ENCODE results near the gene UVRAG.
"Not testable (repeated sequence)": the region's sequence is repeated elsewhere in the genome, so short reads cannot be mapped to it uniquely, and the experiment has no call there.

The UVRAG gene

DNA sequence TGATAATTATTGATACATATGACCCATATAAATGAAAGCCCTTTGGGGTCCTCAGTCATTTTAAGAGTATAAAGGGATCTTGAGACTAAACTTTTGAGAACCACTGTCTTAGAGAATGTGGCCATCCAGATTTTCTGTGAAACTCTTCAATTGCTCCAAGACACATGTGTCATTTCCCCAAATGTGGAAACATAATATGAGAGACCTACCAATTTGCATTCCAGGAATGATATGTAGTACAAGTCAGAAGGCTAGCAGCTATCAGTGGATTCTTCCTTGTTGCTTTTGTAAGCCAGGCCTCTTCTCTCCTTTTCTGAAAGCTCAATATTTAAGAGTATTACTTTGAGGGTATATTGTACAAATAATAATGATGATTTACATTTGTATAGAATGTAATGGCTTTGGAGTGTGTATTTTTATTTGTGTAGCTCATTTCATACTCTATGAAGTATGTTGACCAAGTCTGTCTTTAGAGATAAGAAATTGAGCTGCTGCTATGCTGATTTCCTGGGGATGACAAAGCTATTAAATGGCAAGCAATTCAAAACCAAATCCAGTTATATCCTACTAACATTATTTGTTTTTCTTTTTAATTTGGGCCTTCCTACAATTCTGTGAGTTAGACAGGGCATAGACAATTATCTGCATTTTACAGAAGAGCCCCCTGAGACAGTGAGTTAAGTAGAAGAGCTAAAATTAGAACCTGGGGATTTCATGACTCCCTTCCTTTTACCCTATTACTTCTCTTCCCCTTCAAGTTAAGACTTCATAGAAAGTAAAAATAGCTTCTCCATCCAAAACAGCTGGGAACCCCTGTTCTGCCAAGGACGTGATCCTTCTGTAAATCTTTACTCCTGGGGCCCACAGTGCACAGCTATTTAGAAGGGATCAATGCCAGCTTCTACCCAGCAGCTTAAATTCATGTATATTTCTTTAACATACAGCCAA, 259.4 kb downstream of the UVRAG start:
- peak overlapping the region in 4 of 21 experiments; percentile 0 to 33 (median 16) for H3K27ac ChIP-seq
- no peak overlapping the region for H3K4me3 ChIP-seq

- Histone ChIP-seq H3K4me3 (no peak overlapping the region), H3K27ac (no peak overlapping the region)
Observed at GRCh38 chr11:76075716-76076115, 260.7 kb downstream of the UVRAG start.

DNA sequence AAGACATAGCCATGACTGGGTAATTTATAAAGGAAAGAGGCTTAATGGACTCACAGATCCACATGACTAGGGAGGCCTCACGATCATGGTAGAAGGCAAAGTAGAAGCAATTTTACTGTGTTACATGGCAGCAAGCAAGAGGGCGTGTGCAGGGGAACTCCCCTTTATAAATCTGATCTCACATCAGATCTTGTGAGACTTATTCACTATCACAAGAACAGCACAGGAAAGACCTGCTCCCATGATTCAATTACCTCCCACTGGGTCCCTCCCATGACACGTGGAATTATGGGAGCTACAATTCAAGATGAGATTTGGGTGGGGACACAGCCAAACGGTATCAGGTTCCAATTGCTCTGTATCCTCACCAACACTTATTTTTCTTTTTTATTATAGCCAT, 261.2 kb downstream of the UVRAG start:
- peak overlapping the region in 1 of 21 experiments; percentile 5 for H3K27ac ChIP-seq
- H3K4me3 ChIP-seq: not testable (repeated sequence)

DNA sequence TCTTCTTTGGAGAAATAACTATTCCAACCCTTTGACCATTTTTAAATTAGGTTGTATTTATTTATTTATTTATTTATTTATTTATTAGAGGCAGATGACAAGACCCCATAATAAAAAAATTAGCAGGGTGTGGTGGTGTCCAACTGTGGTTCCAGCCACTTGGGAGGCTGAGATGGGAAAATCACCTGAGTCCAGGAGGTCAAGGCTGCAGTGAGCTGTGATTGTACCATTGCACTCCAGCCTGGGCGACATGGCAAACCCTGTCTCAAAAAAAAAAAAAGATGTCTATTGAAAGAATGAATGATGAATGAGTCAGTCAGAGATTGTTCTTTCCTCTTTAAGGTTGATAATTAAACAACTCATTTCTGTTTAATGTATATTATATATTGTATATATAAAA, 261.7 kb downstream of the UVRAG start:
- H3K4me3 ChIP-seq: no peak overlapping the region
- H3K27ac ChIP-seq: no peak overlapping the region

- Histone ChIP-seq H3K4me3 (no peak overlapping the region), H3K27ac (peak overlapping the region in 3 of 21 experiments; percentile 24 to 26 (median 25))
Observed at GRCh38 chr11:76077575-76078150, 262.7 kb downstream of the UVRAG start.

- not testable (repeated sequence) for H3K27ac ChIP-seq, H3K4me3 ChIP-seq
Observed at GRCh38 chr11:76081084-76081483, 266.1 kb downstream of the UVRAG start.

DNA sequence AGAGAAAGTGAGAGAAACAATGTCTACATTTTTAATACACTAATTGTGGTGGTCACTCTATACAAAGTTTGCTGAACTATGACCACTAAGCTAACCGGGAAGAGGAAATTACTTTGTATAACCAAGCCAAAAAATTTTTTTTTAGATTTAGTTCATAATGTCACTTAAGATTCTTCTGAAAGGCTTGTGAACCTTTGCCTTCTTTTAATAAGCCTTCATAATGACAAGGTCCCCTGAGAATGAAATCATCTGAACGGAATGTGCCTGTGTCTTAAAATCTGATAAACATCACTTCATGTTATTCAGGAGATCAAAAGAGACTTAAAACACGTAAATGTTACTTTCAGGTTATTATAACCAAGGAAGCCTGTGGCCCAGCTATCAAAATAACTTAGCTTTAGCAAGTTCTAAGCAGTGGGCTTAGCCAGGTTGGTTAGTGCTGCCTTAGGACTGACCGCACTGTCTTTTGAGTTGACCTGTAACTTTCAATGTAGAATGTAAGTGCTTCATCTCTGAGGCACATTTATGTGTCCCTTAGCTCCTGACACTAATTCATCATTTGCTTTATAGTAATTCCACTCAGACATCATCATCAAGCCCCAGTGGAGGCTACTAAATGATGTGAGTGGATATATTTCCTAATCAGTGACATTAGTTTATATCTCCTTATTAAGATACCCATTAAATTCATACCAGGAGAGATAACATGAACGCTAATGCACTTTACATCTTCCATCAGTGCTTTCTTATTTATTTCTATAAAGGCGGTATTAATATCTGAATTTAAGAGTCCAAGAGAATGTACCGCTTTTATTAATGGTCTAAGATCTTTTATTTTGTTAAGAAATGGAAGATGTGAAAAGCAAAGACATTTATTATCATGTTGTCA, 268.8 kb downstream of the UVRAG start:
- H3K27ac ChIP-seq: peak overlapping the region in 1 of 21 experiments; percentile 18

DNA sequence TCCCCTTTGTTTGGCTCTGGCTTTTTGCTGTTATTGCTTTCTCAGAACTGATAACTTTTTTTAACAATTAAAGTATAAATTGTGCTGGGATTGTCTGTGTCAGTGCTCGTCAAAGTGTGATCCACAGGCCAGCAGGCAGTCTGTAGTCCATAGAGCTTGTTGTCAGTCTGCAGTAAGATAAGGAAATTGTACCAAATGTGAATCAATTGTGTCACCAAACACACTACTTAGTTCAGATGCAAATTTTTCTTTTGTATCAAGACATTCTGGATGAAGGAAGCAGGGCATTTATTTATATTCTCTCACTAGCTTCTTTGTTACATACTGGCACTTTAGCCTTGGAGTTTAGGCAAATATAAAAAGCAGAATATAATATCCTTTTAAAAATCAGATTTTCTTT, 270.3 kb downstream of the UVRAG start:
- Histone ChIP-seq H3K27ac (no peak overlapping the region), H3K4me3 (no peak overlapping the region)

More for the DNA sequence above, 268.8 kb downstream of the UVRAG start:
- H3K4me3 ChIP-seq: no peak overlapping the region

- no peak overlapping the region for H3K4me3 ChIP-seq
Observed at GRCh38 chr11:76086743-76087635, 272.0 kb downstream of the UVRAG start.

GRCh38 chr11:76087749-76088148, 272.7 kb downstream of the UVRAG start:
- no peak overlapping the region for H3K27ac ChIP-seq

More at GRCh38 chr11:76086743-76087635, 272.0 kb downstream of the UVRAG start:
- H3K27ac ChIP-seq: no peak overlapping the region

DNA sequence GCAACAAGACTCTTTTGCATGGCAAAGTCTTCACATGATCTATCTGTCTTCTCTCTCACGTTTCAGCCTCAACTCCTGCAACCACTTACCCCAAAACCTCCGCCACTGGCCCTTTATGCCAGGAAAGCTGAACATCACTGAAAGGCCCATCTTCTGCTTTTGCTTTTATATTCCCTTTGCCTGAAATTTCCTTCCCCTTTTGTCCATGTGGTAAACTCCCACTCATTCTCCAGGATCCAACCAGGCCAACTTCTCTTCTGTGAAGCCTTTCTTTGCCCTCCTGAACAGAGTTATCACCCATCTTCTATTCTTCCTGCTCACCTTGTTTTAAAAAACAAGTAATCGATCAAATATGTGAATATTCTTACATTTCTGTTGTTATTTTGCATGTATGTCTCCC, 273.5 kb downstream of the UVRAG start:
- H3K4me3 ChIP-seq: no peak overlapping the region
- H3K27ac ChIP-seq: no peak overlapping the region

More at GRCh38 chr11:76087749-76088148, 272.7 kb downstream of the UVRAG start:
- no peak overlapping the region for H3K4me3 ChIP-seq

GRCh38 chr11:76090174-76090573, 275.2 kb downstream of the UVRAG start:
- Histone ChIP-seq H3K4me3 (no peak overlapping the region), H3K27ac (no peak overlapping the region)

DNA sequence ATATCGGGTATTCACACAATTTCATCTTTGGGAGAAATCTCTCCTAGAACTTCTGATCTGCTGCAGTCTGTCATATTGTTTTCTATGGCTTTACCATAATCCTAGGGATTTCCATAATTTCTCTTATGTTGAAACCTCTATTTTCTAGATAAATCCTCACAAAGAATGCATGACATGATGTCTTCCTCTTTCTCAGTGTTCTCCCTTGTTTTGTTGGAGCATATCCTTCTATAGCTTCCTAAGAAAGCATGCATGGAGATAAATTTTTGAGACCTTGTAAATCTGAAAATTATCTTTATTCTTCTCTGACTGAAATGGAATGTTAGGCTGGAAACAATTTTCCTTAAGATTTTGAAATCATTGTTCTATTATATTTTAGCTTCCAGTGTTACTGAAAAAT, 275.8 kb downstream of the UVRAG start:
- Histone ChIP-seq H3K4me3 (no peak overlapping the region), H3K27ac (no peak overlapping the region)

GRCh38 chr11:76094740-76095139, 279.7 kb downstream of the UVRAG start:
- H3K27ac ChIP-seq: no peak overlapping the region
- no peak overlapping the region for H3K4me3 ChIP-seq

DNA sequence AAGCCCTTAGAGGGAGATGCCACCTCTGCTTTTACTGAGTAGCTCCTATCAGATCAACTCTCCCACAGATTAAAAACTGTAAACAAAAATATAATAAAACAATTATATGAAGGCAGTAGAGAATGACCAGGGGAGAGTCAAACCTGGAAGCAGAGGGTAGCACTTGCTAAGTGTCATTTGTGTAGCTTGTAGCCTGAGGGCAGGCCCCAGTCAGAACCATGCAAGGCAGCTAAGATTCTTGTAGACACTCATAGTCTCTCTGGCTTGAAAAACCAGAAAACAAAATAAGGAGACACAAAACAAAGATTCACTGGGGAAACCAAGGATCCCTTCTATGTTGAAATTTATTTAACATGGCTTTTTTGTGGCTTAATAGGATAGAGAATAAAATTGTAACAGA, 280.9 kb downstream of the UVRAG start:
- no peak overlapping the region for H3K27ac ChIP-seq

GRCh38 chr11:76096552-76096951, 281.5 kb downstream of the UVRAG start:
- H3K4me3 ChIP-seq: no peak overlapping the region
- no peak overlapping the region for H3K27ac ChIP-seq

More for the DNA sequence above, 280.9 kb downstream of the UVRAG start:
- H3K4me3 ChIP-seq: no peak overlapping the region

DNA sequence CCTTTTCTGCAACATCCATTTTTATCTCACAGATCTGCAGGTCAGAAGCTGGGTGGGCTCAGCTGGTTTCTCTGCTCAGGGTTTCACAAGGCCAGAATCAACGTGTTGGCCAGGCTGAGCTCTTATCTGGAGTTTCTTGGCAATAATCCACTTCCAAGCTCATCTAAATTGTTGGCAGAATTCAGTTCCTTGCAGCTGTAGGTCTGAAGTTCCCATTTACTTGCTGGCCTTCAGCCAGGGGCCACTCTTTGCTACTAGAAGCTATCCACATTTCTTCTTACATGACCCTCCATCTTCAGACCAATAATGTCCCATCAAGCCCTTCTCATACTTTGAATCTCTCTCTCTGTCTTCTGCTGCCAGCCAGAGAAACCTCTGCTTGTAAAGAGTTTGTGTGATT, 287.8 kb downstream of the UVRAG start:
- Histone ChIP-seq H3K27ac (no peak overlapping the region), H3K4me3 (no peak overlapping the region)

DNA sequence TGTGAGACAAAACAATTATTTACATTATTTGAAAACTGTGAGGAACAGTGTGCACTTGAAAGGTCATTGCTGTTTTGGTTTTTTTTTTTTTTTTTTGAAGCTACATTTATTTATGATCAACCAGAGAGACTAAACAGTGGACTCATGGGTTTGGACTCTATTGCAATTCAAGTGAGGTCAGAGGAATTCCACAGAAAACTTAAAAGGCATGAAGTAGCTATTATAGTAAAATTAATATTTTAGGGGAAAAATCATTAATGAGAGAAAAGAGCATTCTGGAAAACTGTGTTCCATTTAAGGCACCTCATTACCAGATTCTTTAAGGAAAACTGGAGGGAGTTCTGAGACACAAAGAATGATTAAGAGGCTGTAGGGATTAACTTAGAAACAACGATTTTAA, 288.4 kb downstream of the UVRAG start:
- no peak overlapping the region for H3K27ac ChIP-seq
- no peak overlapping the region for H3K4me3 ChIP-seq

DNA sequence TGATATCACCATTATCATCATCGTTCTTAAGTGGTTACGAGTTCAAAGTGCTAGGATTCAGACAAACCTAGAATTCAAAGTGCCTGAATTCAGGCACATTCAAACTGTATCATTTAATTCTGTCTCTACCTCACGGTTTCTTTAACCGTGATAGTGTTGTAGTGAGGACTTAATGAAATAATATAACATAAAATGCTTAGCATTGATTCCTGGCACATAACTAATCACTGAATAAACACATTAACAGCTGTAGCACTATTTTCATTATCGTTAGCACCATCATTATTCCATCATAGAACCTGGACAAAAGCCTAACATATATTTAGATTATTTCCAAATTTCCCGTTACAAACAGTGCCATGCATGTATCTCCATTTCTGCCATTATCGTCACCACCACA, 289.3 kb downstream of the UVRAG start:
- no peak overlapping the region for H3K27ac ChIP-seq
- no peak overlapping the region for H3K4me3 ChIP-seq
